ENCODE measurements around the gene ECHS1.
"Not testable (repeated sequence)": the region's sequence is repeated elsewhere in the genome, so short reads cannot be mapped to it uniquely, and the experiment has no call there.

Gene ECHS1

DNA sequence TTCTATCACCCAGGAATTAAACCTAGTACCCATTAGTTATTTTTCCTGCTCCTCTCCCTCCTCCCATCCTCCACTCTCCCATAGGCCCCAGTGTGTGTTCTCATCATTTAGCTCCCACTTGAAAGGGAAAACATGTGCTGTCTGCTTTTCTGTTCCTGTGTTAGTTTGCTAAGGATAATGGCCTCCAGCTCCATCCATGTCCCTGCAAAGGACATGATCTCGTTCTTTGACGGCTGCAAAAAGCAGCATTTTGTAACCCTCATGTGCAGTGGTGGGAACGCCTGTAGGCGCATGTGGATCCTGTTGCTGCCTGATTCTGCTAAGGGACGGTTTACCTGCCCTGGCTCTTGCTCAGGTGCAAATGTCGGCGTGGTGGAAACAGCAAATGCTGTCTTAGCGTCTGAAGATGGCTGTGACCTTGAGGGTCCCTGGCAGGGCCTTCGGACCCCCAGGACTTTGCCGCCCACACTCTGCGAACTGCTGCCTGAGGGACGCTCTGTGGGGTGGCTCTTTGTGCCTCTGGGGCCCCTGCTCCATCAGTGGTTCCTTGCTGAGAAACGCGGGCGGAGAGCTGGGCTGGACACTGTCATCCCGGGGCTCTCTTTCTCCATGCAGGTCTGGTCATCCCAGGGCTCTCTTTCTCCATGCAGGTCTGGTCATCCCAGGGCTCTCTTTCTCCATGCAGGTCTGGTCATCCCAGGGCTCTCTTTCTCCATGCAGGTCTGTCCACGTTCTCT, 15.2 kb upstream of the ECHS1 start:
- H3K4me3 ChIP-seq (ENCODE audit: low read depth, low read length): no peak overlapping the region
- TF ChIP-seq, protein P1, sequence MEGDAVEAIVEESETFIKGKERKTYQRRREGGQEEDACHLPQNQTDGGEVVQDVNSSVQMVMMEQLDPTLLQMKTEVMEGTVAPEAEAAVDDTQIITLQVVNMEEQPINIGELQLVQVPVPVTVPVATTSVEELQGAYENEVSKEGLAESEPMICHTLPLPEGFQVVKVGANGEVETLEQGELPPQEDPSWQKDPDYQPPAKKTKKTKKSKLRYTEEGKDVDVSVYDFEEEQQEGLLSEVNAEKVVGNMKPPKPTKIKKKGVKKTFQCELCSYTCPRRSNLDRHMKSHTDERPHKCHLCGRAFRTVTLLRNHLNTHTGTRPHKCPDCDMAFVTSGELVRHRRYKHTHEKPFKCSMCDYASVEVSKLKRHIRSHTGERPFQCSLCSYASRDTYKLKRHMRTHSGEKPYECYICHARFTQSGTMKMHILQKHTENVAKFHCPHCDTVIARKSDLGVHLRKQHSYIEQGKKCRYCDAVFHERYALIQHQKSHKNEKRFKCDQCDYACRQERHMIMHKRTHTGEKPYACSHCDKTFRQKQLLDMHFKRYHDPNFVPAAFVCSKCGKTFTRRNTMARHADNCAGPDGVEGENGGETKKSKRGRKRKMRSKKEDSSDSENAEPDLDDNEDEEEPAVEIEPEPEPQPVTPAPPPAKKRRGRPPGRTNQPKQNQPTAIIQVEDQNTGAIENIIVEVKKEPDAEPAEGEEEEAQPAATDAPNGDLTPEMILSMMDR (IDR thresholded peaks at IDR 0.05; ENCODE audit: low read depth, low read length, missing control alignments): no peak
- in situ Hi-C loops (cut with HindIII; ENCODE audit: low sequenced_read_pairs): no loop called here
- no peak for DNase-seq (ENCODE audit: low read depth)

DNA sequence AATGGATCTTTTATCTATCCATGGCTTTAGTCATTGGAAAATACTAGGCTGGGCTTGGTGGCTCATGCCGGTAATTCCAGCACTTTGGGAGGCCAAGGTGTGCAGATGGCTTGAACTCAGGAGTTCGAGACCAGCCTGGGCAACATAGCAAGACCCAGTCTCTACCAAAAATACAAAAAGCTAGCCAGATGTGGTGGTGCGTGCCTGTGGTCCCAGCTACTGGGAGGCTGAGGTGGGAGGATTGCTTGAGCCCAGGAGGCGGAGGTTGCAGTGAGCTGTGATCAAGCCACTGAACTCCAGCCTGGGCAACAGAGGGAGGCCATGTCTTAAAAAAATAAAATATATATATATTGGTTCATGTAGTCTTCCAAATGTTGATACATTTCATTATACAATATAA, 13.8 kb upstream of the ECHS1 start:
- in situ Hi-C loops (cut with HindIII; ENCODE audit: low sequenced_read_pairs); DNase-seq (ENCODE audit: low read depth); H3K4me3 ChIP-seq (ENCODE audit: low read depth, low read length): not testable (repeated sequence)

DNA sequence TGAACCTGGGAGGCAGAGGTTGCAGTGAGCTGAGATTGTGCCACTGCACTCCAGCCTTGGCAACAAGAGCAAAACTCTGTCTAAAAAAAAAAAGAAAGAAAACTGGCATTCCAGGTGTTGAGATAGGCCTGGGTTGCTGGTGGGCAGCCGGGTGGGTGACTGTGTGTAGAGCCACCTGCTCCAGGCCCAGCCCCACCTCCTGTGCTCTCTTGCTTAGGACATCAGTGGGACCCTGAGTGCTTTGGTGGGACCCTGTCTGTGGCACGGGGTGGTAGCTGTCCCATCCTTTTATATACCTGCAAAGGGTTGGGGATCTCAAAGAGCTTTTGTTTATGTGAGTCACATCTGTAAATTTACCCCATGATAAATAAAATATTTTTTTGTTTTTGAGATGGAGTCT, 12.1 kb upstream of the ECHS1 start:
- DNase-seq (ENCODE audit: low read depth): no peak
- in situ Hi-C loops (cut with HindIII; ENCODE audit: low sequenced_read_pairs): no loop called here
- no peak overlapping the region for H3K4me3 ChIP-seq (ENCODE audit: low read depth, low read length)
- TF ChIP-seq, protein P1 (IDR thresholded peaks at IDR 0.05; ENCODE audit: low read depth, low read length, missing control alignments): no peak

DNA sequence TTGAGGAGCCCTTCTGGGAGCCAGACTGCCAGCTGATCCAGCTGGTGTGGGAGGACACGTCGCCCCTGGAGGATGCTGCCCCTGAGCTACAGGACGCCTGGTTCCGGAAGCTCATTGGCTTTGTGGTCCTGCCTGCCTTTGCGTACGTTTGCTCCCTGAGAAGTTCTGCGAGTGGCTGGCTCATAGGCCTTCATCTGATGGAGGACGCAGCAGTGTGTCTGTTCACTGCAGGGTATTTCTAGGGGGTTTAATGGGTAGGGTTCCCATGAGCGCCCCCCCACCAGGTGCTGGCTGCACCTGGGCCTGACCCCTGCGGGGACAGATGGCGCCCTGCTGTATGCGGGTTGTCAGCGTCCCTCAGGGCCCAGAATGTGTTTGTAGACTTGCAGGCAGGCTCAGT, 10.9 kb upstream of the ECHS1 start:
- DNase-seq (ENCODE audit: low read depth): no peak
- TF ChIP-seq, protein P1 (IDR thresholded peaks at IDR 0.05; ENCODE audit: low read depth, low read length, missing control alignments): no peak
- no peak overlapping the region for H3K4me3 ChIP-seq (ENCODE audit: low read depth, low read length)
- in situ Hi-C loops (cut with HindIII; ENCODE audit: low sequenced_read_pairs): no loop called here

DNA sequence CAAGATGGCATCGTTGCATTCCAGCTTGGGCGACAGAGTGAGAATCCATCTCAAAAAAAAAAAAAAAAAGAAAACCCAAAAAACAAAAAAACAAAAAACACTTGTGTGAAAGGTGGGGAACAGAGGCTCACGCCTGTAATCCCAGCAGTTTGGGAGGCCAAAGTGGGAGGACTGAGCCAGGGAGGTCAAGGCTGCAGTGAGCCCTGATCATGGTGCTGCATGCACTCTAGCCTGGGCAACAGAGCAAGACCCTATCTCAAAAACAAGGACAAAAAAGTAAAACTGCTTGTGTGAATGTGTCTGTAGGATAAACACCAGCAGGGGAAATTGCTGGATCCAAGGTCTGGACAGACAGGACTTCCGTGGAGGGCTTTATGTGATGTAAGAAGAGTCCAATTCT, 10.4 kb upstream of the ECHS1 start:
- DNase-seq (ENCODE audit: low read depth): no peak
- TF ChIP-seq, protein P1 (IDR thresholded peaks at IDR 0.05; ENCODE audit: low read depth, low read length, missing control alignments): no peak
- in situ Hi-C loops (cut with HindIII; ENCODE audit: low sequenced_read_pairs): no loop called here
- H3K4me3 ChIP-seq (ENCODE audit: low read depth, low read length): no peak overlapping the region

DNA sequence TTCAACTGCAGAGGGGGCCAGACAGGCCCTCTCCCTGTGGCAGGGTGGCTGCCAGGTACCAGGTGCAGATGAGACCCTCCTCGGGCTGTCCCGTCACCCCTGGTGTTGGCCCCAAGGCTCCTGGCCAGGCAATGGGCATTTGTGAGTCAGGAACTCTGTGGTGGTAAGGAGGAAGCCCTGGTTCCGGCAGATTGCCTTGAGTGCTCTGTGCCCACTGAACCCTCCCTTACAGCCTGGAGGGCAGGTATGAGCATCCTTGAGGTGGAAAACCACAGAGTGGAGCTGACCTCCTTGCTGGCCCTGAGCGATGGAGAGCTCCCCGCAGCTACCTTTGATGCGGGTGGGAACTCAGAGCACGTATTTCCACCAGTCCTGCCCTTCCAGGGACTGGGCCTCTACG, 7.9 kb upstream of the ECHS1 start:
- DNase-seq (ENCODE audit: low read depth): no peak
- in situ Hi-C loops (cut with HindIII; ENCODE audit: low sequenced_read_pairs): no loop called here
- TF ChIP-seq, protein P1 (IDR thresholded peaks at IDR 0.05; ENCODE audit: low read depth, low read length, missing control alignments): no peak
- no peak overlapping the region for H3K4me3 ChIP-seq (ENCODE audit: low read depth, low read length)

DNA sequence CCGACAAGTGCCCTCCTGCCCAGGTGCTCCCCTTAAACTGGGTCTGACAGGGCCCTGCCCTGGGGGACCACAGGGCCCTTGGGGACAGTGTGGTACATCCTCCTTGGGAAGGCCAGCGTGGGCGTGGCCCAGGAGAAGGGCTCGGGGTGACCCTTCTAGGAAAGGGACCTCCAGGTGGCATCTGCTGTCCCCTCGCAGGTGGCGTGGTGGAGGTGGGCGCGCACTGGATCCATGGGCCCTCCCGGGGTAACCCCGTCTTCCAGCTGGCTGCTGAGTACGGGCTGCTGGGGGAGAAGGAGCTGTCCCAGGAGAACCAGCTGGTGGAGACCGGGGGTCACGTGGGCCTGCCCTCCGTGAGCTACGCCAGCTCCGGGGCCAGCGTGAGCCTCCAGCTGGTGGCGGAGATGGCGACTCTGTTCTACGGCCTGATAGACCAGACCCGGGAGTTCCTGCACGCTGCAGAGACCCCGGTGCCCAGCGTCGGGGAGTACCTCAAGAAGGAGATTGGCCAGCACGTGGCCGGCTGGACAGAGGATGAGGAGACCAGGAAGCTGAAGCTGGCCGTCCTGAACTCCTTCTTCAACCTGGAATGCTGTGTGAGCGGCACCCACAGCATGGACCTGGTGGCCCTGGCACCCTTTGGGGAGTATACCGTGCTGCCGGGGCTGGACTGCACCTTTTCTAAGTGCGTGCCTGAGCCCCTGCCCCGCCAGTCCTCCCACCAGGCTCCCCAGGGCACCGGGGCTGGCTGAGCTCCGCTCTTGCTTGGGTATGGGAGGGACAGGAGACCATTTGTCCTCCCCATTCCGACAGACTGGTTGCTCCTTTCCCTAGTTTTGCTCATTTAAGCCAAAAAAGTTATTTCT, 6.9 kb upstream of the ECHS1 start:
- TF ChIP-seq, protein P1 (IDR thresholded peaks at IDR 0.05; ENCODE audit: low read depth, low read length, missing control alignments): no peak
- H3K4me3 ChIP-seq (ENCODE audit: low read depth, low read length): peak overlapping the region; percentile 56
- no peak for DNase-seq (ENCODE audit: low read depth)
- in situ Hi-C loops (cut with HindIII; ENCODE audit: low sequenced_read_pairs): no loop called here
